ENCODE results near the gene EDN3. TPM values are rescaled to one million over a fixed set of nuclear protein-coding genes. Genes with fewer than 3 reads are reported as not detected.

The EDN3 gene
- total and polyA plus RNA-seq, 2 of the 8 experiments (the other 6 are each of a cell fraction or from before 2014, with no cell fraction given), result 0.17 to 0.38 TPM

DNA sequence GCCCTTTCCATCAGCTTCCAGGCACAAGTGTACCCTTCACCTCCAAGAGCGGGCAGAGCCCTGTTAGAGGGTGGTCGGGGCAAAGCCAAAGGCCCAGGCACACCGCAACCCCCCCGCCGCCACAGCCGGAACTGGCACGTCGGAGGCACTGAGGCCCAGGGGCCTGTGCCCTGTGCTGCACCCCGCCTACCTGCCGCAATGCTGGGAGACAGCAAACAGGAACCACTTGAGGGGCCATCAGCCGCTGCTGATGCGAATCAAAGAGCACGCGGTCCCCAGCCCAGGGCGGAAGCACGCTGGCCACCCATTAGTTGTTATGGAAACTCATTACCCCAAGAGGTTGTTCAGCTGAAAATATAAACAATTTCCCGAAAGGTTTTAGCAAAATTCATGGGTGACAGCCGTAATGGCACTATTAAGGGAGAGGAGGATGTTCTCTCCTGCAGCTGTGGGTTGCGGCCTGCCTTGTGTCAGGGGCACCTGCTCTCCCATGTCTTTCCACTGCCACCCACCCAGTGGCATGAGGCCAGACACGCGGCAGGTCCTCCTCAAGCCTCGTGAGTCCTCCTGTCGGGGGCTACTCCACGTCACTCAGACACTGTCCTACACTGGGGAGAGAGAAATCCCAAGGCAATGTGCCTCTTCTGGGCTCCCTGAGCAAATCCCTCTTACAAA, 65.3 kb downstream of the EDN3 start (continued):
- TF ChIP-seq, protein P1, sequence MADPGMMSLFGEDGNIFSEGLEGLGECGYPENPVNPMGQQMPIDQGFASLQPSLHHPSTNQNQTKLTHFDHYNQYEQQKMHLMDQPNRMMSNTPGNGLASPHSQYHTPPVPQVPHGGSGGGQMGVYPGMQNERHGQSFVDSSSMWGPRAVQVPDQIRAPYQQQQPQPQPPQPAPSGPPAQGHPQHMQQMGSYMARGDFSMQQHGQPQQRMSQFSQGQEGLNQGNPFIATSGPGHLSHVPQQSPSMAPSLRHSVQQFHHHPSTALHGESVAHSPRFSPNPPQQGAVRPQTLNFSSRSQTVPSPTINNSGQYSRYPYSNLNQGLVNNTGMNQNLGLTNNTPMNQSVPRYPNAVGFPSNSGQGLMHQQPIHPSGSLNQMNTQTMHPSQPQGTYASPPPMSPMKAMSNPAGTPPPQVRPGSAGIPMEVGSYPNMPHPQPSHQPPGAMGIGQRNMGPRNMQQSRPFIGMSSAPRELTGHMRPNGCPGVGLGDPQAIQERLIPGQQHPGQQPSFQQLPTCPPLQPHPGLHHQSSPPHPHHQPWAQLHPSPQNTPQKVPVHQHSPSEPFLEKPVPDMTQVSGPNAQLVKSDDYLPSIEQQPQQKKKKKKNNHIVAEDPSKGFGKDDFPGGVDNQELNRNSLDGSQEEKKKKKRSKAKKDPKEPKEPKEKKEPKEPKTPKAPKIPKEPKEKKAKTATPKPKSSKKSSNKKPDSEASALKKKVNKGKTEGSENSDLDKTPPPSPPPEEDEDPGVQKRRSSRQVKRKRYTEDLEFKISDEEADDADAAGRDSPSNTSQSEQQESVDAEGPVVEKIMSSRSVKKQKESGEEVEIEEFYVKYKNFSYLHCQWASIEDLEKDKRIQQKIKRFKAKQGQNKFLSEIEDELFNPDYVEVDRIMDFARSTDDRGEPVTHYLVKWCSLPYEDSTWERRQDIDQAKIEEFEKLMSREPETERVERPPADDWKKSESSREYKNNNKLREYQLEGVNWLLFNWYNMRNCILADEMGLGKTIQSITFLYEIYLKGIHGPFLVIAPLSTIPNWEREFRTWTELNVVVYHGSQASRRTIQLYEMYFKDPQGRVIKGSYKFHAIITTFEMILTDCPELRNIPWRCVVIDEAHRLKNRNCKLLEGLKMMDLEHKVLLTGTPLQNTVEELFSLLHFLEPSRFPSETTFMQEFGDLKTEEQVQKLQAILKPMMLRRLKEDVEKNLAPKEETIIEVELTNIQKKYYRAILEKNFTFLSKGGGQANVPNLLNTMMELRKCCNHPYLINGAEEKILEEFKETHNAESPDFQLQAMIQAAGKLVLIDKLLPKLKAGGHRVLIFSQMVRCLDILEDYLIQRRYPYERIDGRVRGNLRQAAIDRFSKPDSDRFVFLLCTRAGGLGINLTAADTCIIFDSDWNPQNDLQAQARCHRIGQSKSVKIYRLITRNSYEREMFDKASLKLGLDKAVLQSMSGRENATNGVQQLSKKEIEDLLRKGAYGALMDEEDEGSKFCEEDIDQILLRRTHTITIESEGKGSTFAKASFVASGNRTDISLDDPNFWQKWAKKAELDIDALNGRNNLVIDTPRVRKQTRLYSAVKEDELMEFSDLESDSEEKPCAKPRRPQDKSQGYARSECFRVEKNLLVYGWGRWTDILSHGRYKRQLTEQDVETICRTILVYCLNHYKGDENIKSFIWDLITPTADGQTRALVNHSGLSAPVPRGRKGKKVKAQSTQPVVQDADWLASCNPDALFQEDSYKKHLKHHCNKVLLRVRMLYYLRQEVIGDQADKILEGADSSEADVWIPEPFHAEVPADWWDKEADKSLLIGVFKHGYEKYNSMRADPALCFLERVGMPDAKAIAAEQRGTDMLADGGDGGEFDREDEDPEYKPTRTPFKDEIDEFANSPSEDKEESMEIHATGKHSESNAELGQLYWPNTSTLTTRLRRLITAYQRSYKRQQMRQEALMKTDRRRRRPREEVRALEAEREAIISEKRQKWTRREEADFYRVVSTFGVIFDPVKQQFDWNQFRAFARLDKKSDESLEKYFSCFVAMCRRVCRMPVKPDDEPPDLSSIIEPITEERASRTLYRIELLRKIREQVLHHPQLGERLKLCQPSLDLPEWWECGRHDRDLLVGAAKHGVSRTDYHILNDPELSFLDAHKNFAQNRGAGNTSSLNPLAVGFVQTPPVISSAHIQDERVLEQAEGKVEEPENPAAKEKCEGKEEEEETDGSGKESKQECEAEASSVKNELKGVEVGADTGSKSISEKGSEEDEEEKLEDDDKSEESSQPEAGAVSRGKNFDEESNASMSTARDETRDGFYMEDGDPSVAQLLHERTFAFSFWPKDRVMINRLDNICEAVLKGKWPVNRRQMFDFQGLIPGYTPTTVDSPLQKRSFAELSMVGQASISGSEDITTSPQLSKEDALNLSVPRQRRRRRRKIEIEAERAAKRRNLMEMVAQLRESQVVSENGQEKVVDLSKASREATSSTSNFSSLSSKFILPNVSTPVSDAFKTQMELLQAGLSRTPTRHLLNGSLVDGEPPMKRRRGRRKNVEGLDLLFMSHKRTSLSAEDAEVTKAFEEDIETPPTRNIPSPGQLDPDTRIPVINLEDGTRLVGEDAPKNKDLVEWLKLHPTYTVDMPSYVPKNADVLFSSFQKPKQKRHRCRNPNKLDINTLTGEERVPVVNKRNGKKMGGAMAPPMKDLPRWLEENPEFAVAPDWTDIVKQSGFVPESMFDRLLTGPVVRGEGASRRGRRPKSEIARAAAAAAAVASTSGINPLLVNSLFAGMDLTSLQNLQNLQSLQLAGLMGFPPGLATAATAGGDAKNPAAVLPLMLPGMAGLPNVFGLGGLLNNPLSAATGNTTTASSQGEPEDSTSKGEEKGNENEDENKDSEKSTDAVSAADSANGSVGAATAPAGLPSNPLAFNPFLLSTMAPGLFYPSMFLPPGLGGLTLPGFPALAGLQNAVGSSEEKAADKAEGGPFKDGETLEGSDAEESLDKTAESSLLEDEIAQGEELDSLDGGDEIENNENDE (IDR thresholded peaks at IDR 0.05; ENCODE audit: insufficient replicate concordance, low read length), result no peak
- TF ChIP-seq YY1 (IDR thresholded peaks at IDR 0.05; ENCODE audit: low read depth, low read length) (no peak), POLR2A (IDR thresholded peaks at IDR 0.05; ENCODE audit: control extremely low read depth in 1 of 2, low read depth in 2 of 2, low read length in 2 of 2) (no peak), CTBP2 (IDR thresholded peaks at IDR 0.05; ENCODE audit: borderline replicate concordance, insufficient read depth, insufficient read length, low read length) (no peak), HDAC2 (IDR thresholded peaks at IDR 0.05; ENCODE audit: borderline replicate concordance in 1 of 2, low read depth in 2 of 2, low read length in 2 of 2) (no peak), PHF8 (conservative IDR thresholded peaks at IDR 0.05; ENCODE audit: low read depth, low read length) (no peak)
